CD4-positive, alpha-beta T cell treated with Interleukin-4 for 4 hours (primary cell): ENCODE results near the gene ATXN7L1.

Experiments
- DNase-seq: peaks from one replicate; pipeline ENCODE4 v3.0.0-alpha.2; 2020

Gene ATXN7L1, protein sequence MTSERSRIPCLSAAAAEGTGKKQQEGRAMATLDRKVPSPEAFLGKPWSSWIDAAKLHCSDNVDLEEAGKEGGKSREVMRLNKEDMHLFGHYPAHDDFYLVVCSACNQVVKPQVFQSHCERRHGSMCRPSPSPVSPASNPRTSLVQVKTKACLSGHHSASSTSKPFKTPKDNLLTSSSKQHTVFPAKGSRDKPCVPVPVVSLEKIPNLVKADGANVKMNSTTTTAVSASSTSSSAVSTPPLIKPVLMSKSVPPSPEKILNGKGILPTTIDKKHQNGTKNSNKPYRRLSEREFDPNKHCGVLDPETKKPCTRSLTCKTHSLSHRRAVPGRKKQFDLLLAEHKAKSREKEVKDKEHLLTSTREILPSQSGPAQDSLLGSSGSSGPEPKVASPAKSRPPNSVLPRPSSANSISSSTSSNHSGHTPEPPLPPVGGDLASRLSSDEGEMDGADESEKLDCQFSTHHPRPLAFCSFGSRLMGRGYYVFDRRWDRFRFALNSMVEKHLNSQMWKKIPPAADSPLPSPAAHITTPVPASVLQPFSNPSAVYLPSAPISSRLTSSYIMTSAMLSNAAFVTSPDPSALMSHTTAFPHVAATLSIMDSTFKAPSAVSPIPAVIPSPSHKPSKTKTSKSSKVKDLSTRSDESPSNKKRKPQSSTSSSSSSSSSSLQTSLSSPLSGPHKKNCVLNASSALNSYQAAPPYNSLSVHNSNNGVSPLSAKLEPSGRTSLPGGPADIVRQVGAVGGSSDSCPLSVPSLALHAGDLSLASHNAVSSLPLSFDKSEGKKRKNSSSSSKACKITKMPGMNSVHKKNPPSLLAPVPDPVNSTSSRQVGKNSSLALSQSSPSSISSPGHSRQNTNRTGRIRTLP

DNA sequence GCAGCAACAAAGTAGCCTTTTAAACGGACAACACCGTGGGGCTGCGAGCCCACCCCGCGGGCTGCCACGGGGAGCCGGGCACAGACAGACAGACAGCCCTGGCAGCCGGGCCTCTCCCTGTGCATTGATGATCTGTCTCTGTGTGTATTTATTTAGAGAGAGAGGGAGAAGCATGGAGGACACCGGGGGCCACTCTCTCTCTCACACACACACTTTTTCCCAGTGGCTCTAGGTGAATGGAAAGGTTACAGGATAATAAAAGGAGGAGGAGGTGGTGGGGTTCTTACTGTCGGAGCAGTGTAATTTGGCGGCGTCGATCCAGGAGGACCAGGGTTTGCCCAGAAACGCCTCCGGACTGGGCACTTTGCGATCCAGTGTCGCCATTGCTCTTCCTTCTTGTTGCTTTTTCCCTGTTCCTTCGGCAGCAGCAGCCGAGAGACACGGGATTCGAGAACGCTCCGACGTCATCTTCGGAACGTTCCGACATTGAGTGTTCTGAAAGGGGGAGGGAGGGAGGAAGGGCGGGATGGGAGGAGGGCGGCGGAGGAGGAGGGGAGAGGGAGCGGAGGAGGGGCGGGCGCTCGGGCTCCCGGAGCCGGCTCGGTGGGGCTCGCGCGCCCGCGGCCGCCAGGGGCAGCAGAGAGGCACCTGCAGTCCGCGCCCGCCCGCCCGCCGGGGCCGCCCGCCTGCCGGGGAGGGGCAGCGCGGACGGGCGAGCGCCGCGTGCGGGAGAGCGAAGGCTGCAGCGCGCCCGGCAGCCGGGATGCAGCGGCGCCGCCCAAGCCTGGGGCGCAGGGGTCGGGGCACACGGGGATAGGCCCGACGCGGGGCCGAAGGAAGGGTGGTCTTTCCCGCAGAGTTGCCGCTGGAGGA lies at the start of gene ATXN7L1:
ATXN7L1 (minus strand) TSS at position 509 of the 873 bp plus-strand sequence; CDS start at position 468, 41 bp downstream.
- DNase-seq, result peak; percentile 88

DNA sequence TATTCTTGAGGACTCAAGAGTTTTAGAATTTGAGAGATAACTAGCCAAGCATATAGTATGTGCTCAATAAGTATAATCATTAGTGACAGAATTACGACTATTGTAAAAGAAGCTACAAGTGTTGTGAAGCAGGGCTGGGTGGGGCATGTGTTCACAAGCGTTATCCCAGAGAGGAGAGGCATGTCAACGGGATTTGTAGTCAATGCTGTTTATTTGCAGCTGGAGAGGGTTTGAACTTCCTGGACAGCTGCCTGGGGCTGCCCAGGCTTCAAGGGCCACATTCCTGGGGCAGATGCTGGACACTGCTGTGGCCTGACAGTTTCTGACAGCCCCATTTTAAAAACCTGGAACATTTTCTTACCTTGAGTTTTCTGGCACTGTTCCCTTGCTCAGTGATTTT lies 49.7 kb upstream of the ATXN7L1 start:
- no peak for DNase-seq

DNA sequence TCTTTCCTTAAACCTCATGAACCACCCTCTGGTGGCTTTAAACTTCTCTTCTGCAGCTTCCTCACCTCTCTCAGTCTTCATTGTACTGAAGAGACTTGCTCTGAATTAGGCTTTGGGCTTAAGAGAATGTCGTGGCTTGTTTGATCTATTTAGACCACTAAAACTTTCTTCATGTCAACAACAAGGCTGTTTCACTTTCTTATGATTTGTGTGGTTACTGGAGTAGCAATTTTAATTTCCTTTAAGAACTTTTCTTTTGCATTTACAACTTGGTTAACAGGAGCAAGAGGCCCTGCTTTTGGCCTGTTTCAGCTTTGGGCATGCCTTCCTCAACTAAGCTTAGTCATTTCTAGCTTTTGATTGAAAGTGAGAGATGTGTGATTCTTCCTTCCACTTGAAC lies 48.5 kb upstream of the ATXN7L1 start:
- DNase-seq, result peak; percentile 40

DNA sequence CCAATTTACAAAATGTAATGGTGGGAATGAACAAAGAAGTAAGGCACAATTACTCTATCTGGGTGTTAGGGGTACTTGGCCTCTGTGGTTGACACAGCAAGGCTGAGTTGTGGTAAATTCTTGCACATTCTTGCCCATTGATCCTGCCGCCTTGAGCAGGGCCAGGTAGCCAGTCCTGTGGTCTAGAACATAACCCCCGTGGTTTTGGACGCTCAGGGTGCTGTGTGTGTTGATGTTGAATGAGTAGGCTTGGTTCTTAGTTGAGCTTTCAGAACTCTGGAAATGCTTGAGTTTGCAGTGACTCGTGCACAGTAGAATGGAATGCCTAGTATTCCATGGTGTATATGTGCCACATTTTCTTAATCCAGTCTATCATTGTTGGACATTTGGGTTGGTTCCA lies 44.4 kb upstream of the ATXN7L1 start:
- no peak for DNase-seq

DNA sequence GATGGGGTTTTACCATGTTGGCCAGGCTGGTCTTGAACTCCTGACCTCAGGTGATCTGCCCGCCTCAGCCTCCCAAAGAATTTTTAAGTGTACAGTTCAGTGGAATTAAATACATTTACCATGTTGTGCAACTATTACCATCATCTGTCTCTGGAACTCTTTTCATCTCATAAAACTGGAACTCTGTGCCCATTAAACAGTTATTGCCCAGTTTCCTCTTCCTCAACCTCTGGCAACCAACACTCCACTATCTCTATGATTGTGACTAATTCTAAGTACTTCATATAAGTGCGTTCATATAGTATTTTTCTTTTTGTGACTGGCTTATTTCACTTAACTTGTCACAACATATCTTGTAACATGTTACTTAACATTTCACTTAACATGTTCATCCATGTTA lies 41.3 kb upstream of the ATXN7L1 start:
- DNase-seq, result no peak

DNA sequence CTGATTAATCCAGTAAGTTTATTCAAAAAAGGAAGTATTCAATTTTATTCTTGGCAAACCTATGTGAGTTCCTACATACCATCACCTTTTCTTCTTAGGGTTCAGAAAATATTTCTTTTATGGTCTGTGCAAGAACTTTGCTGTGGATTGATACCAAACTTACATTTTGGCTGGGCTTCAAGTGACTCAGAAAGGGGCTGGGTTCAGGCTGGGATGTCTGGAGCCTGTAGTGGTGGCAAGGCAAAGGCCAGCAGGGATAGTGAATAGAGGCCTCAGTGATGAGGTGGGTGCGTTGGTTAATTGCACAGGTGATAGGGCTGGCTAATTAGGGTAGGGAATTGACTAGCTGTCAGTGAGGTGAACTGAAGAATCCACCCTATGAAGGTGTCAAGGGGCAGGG lies 40.2 kb upstream of the ATXN7L1 start:
- DNase-seq, result no peak

DNA sequence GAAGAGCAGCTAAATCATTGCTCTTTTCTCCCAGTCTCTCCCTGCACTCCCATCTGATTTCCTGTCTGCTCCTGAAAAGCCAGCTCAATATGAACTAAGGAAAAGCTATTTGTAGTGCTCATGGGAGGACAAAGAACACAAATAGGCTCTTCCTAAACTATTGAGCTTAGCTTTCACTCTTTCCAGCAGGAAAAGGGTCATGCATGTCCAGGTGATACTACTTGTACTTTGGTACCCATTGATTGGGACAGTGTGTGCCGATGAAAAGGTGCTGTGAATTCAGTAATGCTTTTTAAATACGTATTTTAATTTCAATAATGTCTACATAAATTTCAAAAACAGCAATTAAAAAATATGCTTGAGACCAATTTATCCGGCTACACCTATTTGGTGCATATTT lies 37.5 kb upstream of the ATXN7L1 start:
- DNase-seq, result no peak

DNA sequence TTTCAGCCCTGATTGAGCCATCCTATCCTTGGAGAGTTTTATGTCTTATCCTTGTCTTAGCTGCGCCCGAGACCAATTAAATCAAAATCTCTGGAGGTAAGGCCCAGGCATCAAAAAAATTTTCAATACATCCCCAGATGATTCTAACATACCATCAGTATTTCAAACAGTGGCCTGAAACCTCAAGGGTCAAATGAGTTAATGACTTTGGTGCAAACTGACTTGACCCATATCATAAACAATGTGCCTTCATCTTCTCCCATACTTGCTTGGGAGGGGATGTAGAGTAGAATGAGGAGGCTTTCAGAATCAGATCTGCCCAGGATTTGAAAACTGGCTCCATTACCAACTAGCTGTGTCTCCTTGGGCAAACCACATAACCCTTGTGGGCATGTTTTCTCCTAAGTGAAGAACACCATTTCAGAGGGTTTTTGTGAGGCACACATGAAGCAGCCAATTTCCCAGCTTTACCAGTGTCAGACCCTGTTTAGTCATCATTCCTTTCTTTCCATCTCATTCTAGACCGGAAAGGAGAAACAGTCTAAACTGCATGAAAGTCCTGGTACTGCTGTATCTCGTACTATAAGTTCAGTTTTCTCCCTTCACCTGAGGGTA lies 35.7 kb upstream of the ATXN7L1 start:
- no peak for DNase-seq

DNA sequence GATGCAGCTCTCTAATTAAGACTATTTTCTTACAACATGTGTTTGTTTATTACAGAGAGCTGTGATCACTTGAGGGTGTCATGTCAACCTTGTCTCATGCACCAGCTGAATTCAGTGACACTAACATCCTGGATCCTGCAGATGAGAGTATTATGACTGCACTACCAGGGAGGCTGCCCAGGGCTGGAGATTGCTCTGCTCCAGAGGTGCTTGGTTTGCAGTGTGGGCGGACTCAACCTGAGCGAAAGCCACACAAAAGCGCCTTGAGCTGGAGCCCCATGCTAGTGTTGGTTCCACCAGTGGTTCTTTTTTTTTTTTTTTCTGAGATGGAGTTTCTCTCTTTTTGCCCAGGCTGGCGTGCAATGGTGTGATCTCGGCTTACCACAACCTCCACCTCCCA lies 33.8 kb upstream of the ATXN7L1 start:
- DNase-seq, result no peak

DNA sequence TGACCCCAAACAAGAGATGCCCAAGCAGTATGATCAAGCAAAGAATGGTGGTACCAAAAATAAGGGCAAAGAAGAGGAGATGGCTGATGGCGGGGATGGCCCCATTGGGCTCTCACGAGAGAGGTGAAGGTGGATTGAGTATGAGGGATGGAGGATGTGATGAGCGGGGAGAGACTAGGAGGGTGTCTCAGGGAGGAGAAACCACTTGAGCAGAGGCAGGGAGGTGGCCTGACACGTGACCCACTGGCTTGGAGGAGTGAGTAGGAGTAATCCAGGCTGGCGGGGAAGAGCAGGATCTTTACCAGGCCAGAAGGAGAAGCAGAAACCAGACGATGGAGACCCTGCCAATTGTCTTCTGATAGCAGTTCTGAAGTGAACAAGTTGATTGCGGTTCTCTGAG lies 33.3 kb upstream of the ATXN7L1 start:
- no peak for DNase-seq

DNA sequence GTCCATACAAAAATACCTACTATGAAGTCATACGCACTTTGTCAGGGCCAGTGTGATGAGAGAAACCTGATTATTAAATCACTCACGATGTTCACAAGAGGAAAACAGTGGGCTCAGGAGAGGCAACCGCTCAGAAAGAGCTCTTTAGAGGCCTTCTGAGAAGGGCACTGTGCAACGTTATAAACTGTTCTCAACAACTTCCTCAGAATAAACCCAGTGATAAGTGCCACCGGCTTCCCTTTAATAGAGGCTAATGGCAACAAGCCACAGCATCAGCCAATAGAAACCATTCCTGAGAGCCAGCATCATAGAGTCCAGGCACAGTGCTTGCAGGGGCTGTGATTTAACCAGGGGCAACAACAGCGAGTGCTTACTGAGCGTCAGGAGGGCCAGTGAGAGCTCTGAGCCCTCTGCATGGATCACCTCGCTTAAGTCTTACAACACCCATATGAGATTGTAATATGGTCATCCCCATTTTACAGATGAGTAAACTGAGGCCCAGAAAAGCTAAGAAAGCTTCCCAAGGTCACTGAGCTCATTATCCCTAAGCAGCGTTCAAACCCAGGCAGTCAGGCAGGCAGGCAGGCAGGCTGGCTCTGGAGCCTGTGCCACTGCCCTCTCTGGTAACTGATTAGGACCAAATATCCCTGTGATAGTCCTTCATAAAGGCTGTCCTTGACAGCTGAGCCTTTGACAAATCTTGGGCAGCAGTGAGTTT lies 30.9 kb upstream of the ATXN7L1 start:
- no peak for DNase-seq

DNA sequence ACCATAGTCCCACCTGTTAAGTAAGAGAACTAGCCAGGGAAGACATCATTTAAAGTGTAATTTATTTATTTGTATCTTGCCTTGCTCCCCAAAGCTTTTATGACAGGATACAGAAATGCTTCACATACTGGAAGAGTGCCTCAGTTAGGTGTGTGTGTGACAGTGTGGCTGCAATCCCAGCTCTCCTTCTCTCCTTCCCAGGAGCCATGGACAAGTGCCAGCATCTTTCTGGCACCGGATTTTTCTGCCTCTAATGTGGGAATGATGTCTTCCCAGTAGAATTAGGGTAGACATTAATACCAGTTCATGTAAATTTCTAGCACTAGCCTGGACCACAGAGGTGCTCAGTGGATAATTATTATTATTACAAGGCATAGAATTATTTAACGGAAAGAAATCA lies 30.3 kb upstream of the ATXN7L1 start:
- no peak for DNase-seq

DNA sequence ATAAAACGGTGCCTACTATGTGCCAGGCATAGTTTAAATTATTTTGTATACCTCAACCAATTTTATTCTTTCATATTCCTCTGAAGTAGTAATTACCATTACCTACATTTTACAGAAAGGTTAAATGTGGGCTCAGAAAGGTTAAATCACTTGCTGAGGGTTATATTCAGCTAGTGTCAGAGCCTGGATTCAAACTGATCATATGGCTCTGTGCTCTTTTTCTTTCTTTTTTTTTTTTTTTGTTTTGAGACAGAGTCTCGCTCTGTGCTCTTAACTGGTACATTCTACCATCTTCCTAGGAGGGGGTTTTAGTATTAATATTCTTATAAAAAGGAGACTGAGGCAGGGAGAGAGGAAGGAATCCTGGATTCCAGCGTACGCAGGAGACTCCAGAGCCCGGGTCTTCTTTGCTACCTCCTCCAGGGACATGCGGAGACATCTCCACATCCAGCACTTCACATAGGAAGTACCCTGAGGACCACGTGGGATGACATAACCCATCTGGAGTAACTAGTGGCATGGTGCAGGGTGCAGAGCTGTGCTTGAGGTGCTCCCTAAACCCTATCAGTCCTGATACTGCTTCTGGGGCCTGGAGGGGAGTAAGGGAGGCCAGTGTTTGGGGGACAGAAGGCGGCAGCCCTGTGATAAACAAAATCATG lies 29.6 kb upstream of the ATXN7L1 start:
- no peak for DNase-seq

DNA sequence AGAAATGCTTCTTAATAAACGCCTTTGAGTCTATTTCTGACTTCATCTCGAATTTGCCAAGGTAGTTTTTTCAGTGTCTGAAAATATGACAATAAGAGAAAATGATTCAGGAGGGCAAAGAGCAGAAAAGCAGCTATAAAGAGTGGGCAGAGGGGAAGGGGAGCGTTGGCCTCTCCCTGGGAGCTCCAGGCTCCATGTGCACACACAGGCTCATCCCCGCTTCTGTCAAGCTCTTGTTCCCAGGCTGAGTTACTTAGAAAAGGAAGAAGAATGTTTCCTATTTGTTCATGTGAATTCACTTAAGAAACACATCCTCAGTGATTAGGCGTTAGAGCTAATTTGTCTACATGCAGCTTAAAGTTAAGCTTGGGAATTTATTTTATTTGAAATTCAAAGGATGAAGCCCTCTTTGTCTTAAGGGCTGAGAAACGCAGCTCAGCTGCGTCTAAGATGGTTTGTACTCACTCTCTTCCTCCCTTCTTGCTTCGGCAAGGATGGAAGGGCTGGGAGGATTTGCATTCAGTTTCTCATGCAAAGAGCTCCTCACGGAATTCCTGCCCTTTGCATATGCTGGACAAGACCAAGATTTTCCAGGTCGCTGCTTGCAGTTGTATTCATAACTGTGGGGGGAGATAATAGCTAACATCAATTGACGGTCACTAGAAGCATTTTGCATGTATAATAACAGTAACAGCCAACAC lies 29.0 kb upstream of the ATXN7L1 start:
- DNase-seq, result no peak

DNA sequence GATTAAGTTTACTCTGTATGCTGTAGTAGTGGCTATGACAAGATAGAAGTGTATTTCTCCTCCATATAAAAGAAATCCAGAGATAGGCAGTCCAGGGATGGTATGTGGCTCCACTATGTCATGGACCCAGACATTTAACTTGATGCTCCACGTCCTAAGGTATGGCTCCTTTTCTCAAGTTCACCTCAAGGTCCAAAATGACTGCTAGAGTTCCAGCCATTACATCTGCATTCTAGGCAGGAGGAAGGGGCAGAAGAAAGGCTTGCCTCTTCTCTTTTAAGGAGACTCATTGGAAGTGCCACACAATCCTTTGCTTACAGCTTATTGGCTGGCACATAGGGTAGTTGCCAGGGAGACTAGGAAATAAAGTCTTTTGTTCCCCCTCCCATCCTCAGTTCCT lies 27.7 kb upstream of the ATXN7L1 start:
- no peak for DNase-seq

DNA sequence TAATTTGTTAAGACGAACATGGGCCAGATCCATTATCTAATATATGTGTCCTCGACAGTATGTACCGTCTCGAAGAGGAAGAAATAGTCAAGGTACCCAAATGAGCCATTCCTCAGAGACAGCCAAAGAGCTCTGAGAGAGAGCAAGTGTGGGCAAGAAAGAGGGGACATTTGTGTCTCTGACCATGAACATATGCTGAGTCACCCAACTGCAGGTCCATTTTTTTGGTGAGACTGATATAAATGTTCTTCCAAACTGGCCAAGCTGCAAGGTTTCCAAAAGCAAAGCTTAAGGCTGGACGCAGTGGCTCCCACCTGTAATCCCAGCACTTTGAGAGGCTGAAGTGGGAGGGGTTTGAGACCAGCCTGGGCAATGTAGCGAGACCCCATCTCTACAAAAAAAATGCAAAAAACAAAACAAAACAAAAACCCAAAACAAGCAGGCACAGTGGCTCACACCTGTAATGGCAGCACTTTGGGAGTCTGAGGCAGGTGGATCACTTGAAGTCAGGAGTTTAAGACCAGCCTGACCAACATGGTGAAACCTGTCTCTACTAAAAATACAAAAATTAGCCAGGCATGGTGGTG lies 26.0 kb upstream of the ATXN7L1 start:
- DNase-seq, result no peak

DNA sequence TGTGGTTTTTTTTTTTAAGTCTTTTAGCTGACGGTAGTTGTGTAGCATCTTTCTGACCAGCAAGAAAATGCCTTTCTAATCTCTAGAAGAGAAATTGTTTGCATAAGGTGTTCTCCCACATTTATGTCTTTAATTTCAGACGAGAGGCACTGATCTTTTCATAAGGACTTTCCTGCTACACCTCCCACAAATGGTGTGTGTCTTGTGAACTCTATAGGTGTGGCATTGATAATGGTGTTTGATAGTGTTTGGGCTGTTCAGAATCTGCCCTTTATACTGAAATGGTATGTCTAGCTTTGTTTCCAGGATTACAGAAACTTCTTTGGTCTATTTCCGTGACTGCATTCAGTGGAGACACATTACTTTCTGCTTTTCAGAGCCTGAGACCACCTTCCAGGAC lies 21.6 kb upstream of the ATXN7L1 start:
- no peak for DNase-seq

DNA sequence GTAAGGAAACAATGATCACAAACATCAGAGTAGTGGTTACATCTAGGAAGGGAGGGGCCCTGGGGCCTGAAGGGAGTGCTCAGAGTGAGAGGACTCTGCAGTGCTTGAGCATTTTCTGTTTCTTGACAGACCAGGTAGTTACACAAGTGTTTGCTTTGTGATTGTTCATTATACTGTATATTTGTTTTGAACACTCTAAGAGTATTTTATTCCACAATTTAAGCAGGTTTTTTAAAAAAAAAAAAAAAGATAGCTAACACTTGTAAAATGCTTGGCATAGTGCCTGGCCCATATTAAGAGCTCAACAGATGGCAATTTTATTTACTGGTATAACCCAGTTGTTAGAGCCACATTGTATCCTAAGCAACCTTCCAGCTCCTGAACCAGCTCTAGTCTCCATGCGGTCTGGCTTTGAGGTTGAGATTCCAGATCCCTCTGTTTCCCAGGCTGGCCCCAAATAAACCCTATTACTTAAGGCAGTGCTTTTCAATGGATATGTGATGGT lies 20.1 kb upstream of the ATXN7L1 start:
- peak; percentile 16 for DNase-seq

DNA sequence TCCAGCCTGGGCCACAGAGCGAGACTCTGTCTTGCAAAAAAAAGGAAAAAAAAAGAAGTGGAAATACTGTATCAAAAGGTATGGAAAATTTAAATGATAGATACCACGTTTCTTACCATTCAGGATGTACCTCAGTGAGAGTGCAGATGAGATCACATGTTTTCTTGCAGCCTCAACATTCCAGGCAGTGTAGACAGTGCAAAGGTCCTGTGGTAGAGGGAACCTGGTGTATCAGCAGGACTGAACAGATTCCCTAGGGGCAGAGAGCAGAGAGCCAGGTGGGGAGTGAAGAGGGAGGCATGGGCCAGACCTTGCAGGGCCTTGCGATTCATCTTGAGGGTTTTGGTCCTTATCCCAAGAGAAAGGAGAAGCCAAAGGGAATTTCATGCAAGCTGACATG lies 17.7 kb upstream of the ATXN7L1 start:
- DNase-seq, result no peak

DNA sequence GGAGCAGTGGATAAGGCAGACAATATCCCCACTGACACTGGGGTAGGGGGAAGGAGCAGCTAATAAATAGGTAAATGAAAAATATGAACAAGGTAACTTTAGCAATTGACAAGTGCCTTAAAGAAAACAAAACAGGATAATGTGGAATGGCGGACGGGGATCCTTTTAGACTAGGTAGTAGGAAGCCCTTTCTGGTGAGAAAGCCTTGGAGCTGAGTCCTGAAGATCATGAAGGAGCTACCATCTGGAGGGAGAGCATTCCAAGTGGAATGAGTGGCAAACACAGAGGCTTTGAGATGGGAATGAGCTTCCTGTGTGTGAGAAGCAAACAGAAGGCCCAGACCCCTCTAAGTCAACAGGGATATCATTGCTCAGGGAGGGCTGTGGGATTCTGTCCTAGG lies 16.0 kb upstream of the ATXN7L1 start:
- DNase-seq, result no peak
